ENCODE measurements around the gene ATP11A.
A peak's percentile ranks its signal among the peaks of the same experiment; 100 is the strongest.
"Not testable (repeated sequence)": the region's sequence is repeated elsewhere in the genome, so short reads cannot be mapped to it uniquely, and the experiment has no call there.

Gene ATP11A

GRCh38 chr13:112880976-112881540, 191.2 kb downstream of the ATP11A start:
- Histone ChIP-seq H3K27me3 (replicated peaks; ENCODE audit: control insufficient read depth, insufficient read depth, low read length) (no peaks in the 10 kb centered on the region), H3K4me3 (ENCODE audit: low read length) (no peak overlapping the region), H3K4me1 (ENCODE audit: control insufficient read depth, insufficient read depth, low read length) (peaks cover 11% of the 10 kb centered on the region), H3K9ac (ENCODE audit: low read length) (no peak overlapping the region), H3K36me3 (ENCODE audit: control insufficient read depth, insufficient read depth, low read length, severe bottlenecking) (no peaks in the 10 kb centered on the region), H3K9me3 (ENCODE audit: control insufficient read depth, low read length) (no peaks in the 10 kb centered on the region)
- no peak for DNase-seq (ENCODE audit: low read depth)

GRCh38 chr13:112881656-112882554, 192.1 kb downstream of the ATP11A start:
- DNase-seq (ENCODE audit: low read depth): no peak

GRCh38 chr13:112882555-112883024, 192.8 kb downstream of the ATP11A start:
- H3K27me3 ChIP-seq (replicated peaks; ENCODE audit: control insufficient read depth, insufficient read depth, low read length): no peaks in the 10 kb centered on the region
- H3K36me3 ChIP-seq (ENCODE audit: control insufficient read depth, insufficient read depth, low read length, severe bottlenecking): no peaks in the 10 kb centered on the region
- peaks cover 14% of the 10 kb centered on the region for H3K4me1 ChIP-seq (ENCODE audit: control insufficient read depth, insufficient read depth, low read length)
- H3K9me3 ChIP-seq (ENCODE audit: control insufficient read depth, low read length): no peaks in the 10 kb centered on the region
- DNase-seq (ENCODE audit: low read depth): no peak
- no peak overlapping the region for H3K9ac ChIP-seq (ENCODE audit: low read length)
- no peak overlapping the region for H3K4me3 ChIP-seq (ENCODE audit: low read length)

More at GRCh38 chr13:112881656-112882554, 192.1 kb downstream of the ATP11A start:
- no peaks in the 10 kb centered on the region for H3K27me3 ChIP-seq (replicated peaks; ENCODE audit: control insufficient read depth, insufficient read depth, low read length)
- no peaks in the 10 kb centered on the region for H3K9me3 ChIP-seq (ENCODE audit: control insufficient read depth, low read length)
- H3K36me3 ChIP-seq (ENCODE audit: control insufficient read depth, insufficient read depth, low read length, severe bottlenecking): no peaks in the 10 kb centered on the region
- no peak overlapping the region for H3K4me3 ChIP-seq (ENCODE audit: low read length)
- H3K4me1 ChIP-seq (ENCODE audit: control insufficient read depth, insufficient read depth, low read length): peaks cover 14% of the 10 kb centered on the region
- H3K9ac ChIP-seq (ENCODE audit: low read length): no peak overlapping the region

- Histone ChIP-seq H3K4me1 (ENCODE audit: control insufficient read depth, insufficient read depth, low read length) (peaks cover 14% of the 10 kb centered on the region), H3K27me3 (replicated peaks; ENCODE audit: control insufficient read depth, insufficient read depth, low read length) (peaks cover 5% of the 10 kb centered on the region), H3K4me3 (ENCODE audit: low read length) (no peak overlapping the region), H3K36me3 (ENCODE audit: control insufficient read depth, insufficient read depth, low read length, severe bottlenecking) (no peaks in the 10 kb centered on the region), H3K9me3 (ENCODE audit: control insufficient read depth, low read length) (no peaks in the 10 kb centered on the region), H3K9ac (ENCODE audit: low read length) (no peak overlapping the region)
- no peak for DNase-seq (ENCODE audit: low read depth)
These were observed 193.6 kb downstream of the ATP11A start for GRCh38 chr13:112883241-112883945.

- H3K9me3 ChIP-seq (ENCODE audit: control insufficient read depth, low read length): not testable (repeated sequence)
These were observed 194.9 kb downstream of the ATP11A start for GRCh38 chr13:112884700-112885099.

GRCh38 chr13:112885242-112885781, 195.5 kb downstream of the ATP11A start:
- Histone ChIP-seq H3K36me3 (ENCODE audit: control insufficient read depth, insufficient read depth, low read length, severe bottlenecking) (no peaks in the 10 kb centered on the region), H3K27me3 (replicated peaks; ENCODE audit: control insufficient read depth, insufficient read depth, low read length) (peaks cover 23% of the 10 kb centered on the region), H3K4me1 (ENCODE audit: control insufficient read depth, insufficient read depth, low read length) (peaks cover 4% of the 10 kb centered on the region), H3K9ac (ENCODE audit: low read length) (no peak overlapping the region), H3K9me3 (ENCODE audit: control insufficient read depth, low read length) (no peaks in the 10 kb centered on the region), H3K4me3 (ENCODE audit: low read length) (no peak overlapping the region)
- DNase-seq (ENCODE audit: low read depth): no peak

More at GRCh38 chr13:112884700-112885099, 194.9 kb downstream of the ATP11A start:
- peaks cover 17% of the 10 kb centered on the region for H3K27me3 ChIP-seq (replicated peaks; ENCODE audit: control insufficient read depth, insufficient read depth, low read length)
- not testable (repeated sequence) for H3K9ac ChIP-seq (ENCODE audit: low read length); H3K4me1 ChIP-seq (ENCODE audit: control insufficient read depth, insufficient read depth, low read length); DNase-seq (ENCODE audit: low read depth); H3K4me3 ChIP-seq (ENCODE audit: low read length); H3K36me3 ChIP-seq (ENCODE audit: control insufficient read depth, insufficient read depth, low read length, severe bottlenecking)

- peak; percentile 85 for DNase-seq (ENCODE audit: low read depth)
- Histone ChIP-seq H3K27me3 (replicated peaks; ENCODE audit: control insufficient read depth, insufficient read depth, low read length) (peaks cover 28% of the 10 kb centered on the region), H3K9me3 (ENCODE audit: control insufficient read depth, low read length) (no peaks in the 10 kb centered on the region), H3K4me1 (ENCODE audit: control insufficient read depth, insufficient read depth, low read length) (peaks cover 4% of the 10 kb centered on the region), H3K4me3 (ENCODE audit: low read length) (peak overlapping the region; percentile 73), H3K9ac (ENCODE audit: low read length) (peak overlapping the region; percentile 61), H3K36me3 (ENCODE audit: control insufficient read depth, insufficient read depth, low read length, severe bottlenecking) (no peaks in the 10 kb centered on the region)
These were observed 196.0 kb downstream of the ATP11A start for GRCh38 chr13:112885782-112886268.

GRCh38 chr13:112887151-112887550, 197.3 kb downstream of the ATP11A start:
- Histone ChIP-seq H3K9ac (ENCODE audit: low read length) (no peak overlapping the region), H3K4me3 (ENCODE audit: low read length) (no peak overlapping the region), H3K4me1 (ENCODE audit: control insufficient read depth, insufficient read depth, low read length) (peaks cover 4% of the 10 kb centered on the region), H3K27me3 (replicated peaks; ENCODE audit: control insufficient read depth, insufficient read depth, low read length) (peaks cover 41% of the 10 kb centered on the region), H3K36me3 (ENCODE audit: control insufficient read depth, insufficient read depth, low read length, severe bottlenecking) (no peaks in the 10 kb centered on the region), H3K9me3 (ENCODE audit: control insufficient read depth, low read length) (no peaks in the 10 kb centered on the region)
- no peak for DNase-seq (ENCODE audit: low read depth)

- no peaks in the 10 kb centered on the region for H3K36me3 ChIP-seq (ENCODE audit: control insufficient read depth, insufficient read depth, low read length, severe bottlenecking)
- H3K4me1 ChIP-seq (ENCODE audit: control insufficient read depth, insufficient read depth, low read length): peaks cover 4% of the 10 kb centered on the region
- H3K27me3 ChIP-seq (replicated peaks; ENCODE audit: control insufficient read depth, insufficient read depth, low read length): peaks cover 46% of the 10 kb centered on the region
- no peak overlapping the region for H3K9ac ChIP-seq (ENCODE audit: low read length)
- H3K4me3 ChIP-seq (ENCODE audit: low read length): no peak overlapping the region
- no peak for DNase-seq (ENCODE audit: low read depth)
- H3K9me3 ChIP-seq (ENCODE audit: control insufficient read depth, low read length): no peaks in the 10 kb centered on the region
These were observed 197.7 kb downstream of the ATP11A start for GRCh38 chr13:112887557-112887991.

GRCh38 chr13:112888238-112889111, 198.6 kb downstream of the ATP11A start:
- Histone ChIP-seq H3K4me3 (ENCODE audit: low read length) (no peak overlapping the region), H3K9me3 (ENCODE audit: control insufficient read depth, low read length) (no peaks in the 10 kb centered on the region)
- no peak for DNase-seq (ENCODE audit: low read depth)

More at GRCh38 chr13:112888238-112889111, 198.6 kb downstream of the ATP11A start:
- Histone ChIP-seq H3K36me3 (ENCODE audit: control insufficient read depth, insufficient read depth, low read length, severe bottlenecking) (no peaks in the 10 kb centered on the region), H3K9ac (ENCODE audit: low read length) (no peak overlapping the region), H3K27me3 (replicated peaks; ENCODE audit: control insufficient read depth, insufficient read depth, low read length) (peaks cover 55% of the 10 kb centered on the region), H3K4me1 (ENCODE audit: control insufficient read depth, insufficient read depth, low read length) (peaks cover 4% of the 10 kb centered on the region)
